CD4-positive, alpha-beta T cell (primary cell): ENCODE measurements around the gene CNRIP1. TPM values are rescaled to one million over a fixed set of nuclear protein-coding genes. Genes with fewer than 3 reads are reported as not detected.
A peak's percentile ranks its signal among the peaks of the same experiment; 100 is the strongest.

ENCODE experiments used
- ATAC-seq: fragments of 200-7000 bp; cut with Tn5 transposase; one replicate; pipeline ENCODE4 v1.10.0; 2022; ENCODE audit warnings: mild to moderate bottlenecking; ENCODE audit not compliant: poor library complexity
- CTCF ChIA-PET: fragments of 350-600 bp; sonication (Branson Sonifier 250); formaldehyde crosslinking; loops from one replicate; lab custom pipeline; 2021; ENCODE audit warnings: antibody characterized with exemption, inconsistent platforms; lab: Charles Lee
- POLR2A ChIA-PET: fragments of 350-600 bp; sonication (Branson Sonifier 250); formaldehyde crosslinking; loops from one replicate; lab custom pipeline; 2021; ENCODE audit warnings: antibody characterized with exemption, inconsistent platforms; lab: Charles Lee
- DNase-seq, 14 experiments: peaks; one replicate each; pipeline ENCODE4 v3.0.0-alpha.2; 2013 to 2020; ENCODE audit warnings: mixed read lengths in 2 of 14
- H3K27ac ChIP-seq, 2 donors: one replicate each; pipeline versions ENCODE4 v1.5.1 to v1.7.0; 2013; ENCODE audit warnings: low read length in 2 of 2, low read depth in 1 of 2, mild to moderate bottlenecking in 1 of 2
- H3K27me3 ChIP-seq, 2 experiments: 1 replicate in 1 of 2; 2 replicates in 1 of 2; pipeline versions ENCODE4 v1.6.1 to v1.7.0; 2013; ENCODE audit warnings: low read length in 2 of 2, control low read depth in 1 of 2, mild to moderate bottlenecking in 1 of 2, moderate library complexity in 1 of 2; ENCODE audit not compliant: insufficient read depth in 2 of 2, control insufficient read depth in 1 of 2
- H3K36me3 ChIP-seq: one replicate; pipeline ENCODE4 v1.6.1; 2013; ENCODE audit warnings: low read length, control low read depth; ENCODE audit not compliant: insufficient read depth
- H3K4me1 ChIP-seq: one replicate; pipeline ENCODE4 v1.6.1; 2013; ENCODE audit warnings: low read length, control low read depth; ENCODE audit not compliant: insufficient read depth
- H3K4me3 ChIP-seq: one replicate; pipeline ENCODE4 v1.5.1; 2013; ENCODE audit warnings: mild to moderate bottlenecking, low read length, moderate library complexity
- H3K9me3 ChIP-seq, 2 experiments: 1 replicate in 1 of 2; 2 replicates in 1 of 2; pipeline versions ENCODE4 v1.6.1 to v1.7.0; 2013; ENCODE audit warnings: low read length in 2 of 2, mild to moderate bottlenecking in 2 of 2, control low read depth in 1 of 2, moderate library complexity in 1 of 2; ENCODE audit not compliant: control insufficient read depth in 1 of 2, insufficient read depth in 1 of 2
- H3K27ac Mint-ChIP-seq: one replicate; pipeline ENCODE4 v1.8.0; 2020; ENCODE audit warnings: mixed read lengths
- H3K27me3 Mint-ChIP-seq: one replicate; pipeline ENCODE4 v1.8.0; 2021; ENCODE audit warnings: mixed read lengths
- H3K36me3 Mint-ChIP-seq: one replicate; pipeline ENCODE4 v1.8.0; 2021; ENCODE audit warnings: low read depth, mixed read lengths
- H3K4me1 Mint-ChIP-seq: one replicate; pipeline ENCODE4 v1.8.0; 2021; ENCODE audit warnings: low read depth, mixed read lengths
- H3K4me3 Mint-ChIP-seq: one replicate; pipeline ENCODE4 v1.8.0; 2020; ENCODE audit warnings: mild to moderate bottlenecking, mixed read lengths
- H3K9me3 Mint-ChIP-seq: one replicate; pipeline ENCODE4 v1.8.0; 2020; ENCODE audit warnings: mixed read lengths
- intact Hi-C, 2 experiments: fragments of 100-400 bp; cut with DNase I in 1 of 2; cut with micrococcal nuclease in 1 of 2; formaldehyde crosslinking; loops; one replicate each; pipeline versions ENCODE4 v1.15.1 to v1.9.0; 2023 to 2025; cut with DNase I, micrococcal nuclease
- total RNA-seq, 174 experiments: library from RNA in 2 of 174; stranded (reverse) in 2 of 174; gene quantifications; one replicate each; pipeline ENCODE4 v1.2.3 and lab custom pipeline; 2021 to 2026
- TF ChIP-seq, protein P1 (sequence below): fragments of 200-600 bp; IDR thresholded peaks from one replicate; pipeline ENCODE4 v1.8.0; 2022; ENCODE audit warnings: antibody characterized with exemption, mild to moderate bottlenecking

Gene CNRIP1
- total RNA-seq, 2 experiments from 2014 or later = not detected

DNA sequence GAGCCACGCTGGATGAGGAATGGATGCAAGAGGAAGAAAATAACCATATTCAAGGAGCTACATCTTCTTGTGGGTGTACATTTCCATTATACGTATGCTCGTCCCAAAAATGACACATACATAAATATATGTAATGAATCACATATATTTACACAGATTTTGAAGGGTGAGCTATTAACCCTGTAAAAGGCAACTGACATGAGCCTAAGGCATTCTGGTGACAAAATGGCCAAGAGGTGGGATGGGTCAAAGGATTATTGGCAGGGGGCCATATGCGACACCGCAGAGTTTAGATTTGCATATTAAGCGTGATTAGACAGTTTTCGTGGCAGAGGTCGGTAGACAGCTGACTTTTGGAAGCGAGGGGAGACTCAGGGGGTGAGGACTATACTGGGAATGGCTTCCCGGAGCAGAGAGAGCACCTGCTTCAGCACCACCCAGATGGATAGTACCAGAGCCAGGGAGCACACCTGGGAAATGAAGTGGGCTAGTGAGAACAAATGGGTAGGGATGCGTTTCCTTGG, 431 bp upstream of the CNRIP1 start:
- TF ChIP-seq, protein P1, sequence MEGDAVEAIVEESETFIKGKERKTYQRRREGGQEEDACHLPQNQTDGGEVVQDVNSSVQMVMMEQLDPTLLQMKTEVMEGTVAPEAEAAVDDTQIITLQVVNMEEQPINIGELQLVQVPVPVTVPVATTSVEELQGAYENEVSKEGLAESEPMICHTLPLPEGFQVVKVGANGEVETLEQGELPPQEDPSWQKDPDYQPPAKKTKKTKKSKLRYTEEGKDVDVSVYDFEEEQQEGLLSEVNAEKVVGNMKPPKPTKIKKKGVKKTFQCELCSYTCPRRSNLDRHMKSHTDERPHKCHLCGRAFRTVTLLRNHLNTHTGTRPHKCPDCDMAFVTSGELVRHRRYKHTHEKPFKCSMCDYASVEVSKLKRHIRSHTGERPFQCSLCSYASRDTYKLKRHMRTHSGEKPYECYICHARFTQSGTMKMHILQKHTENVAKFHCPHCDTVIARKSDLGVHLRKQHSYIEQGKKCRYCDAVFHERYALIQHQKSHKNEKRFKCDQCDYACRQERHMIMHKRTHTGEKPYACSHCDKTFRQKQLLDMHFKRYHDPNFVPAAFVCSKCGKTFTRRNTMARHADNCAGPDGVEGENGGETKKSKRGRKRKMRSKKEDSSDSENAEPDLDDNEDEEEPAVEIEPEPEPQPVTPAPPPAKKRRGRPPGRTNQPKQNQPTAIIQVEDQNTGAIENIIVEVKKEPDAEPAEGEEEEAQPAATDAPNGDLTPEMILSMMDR = no peak
- H3K27ac ChIP-seq = no peak overlapping the region
- Mint-ChIP-seq H3K4me1 (peaks cover 13% of the 10 kb centered on the region), H3K4me3 (peak overlapping the region; percentile 79), H3K9me3 (no peaks in the 10 kb centered on the region), H3K27ac (no peak overlapping the region), H3K36me3 (no peaks in the 10 kb centered on the region), H3K27me3 (peaks cover 86% of the 10 kb centered on the region)
- no peaks in the 10 kb centered on the region for H3K36me3 ChIP-seq
- DNase-seq (peak in 1 of 14 experiments; percentile 5), ATAC-seq (no peak)
- peaks cover 16% of the 10 kb centered on the region for H3K4me1 ChIP-seq
- H3K4me3 ChIP-seq = peak overlapping the region; percentile 43
- H3K27me3 ChIP-seq = peaks cover 28 to 79% of the 10 kb centered on the region in 2 experiments
- POLR2A ChIA-PET = no interaction called here
- H3K9me3 ChIP-seq = peaks cover 0 to 13% of the 10 kb centered on the region in 2 experiments
- CTCF ChIA-PET = interaction anchor here (1.0 kb wide), 1 partner anchor 24 kb away, joined by 3 read pairs; no protein-coding TSS in a partner anchor
- intact Hi-C loops = no loop called here

DNA sequence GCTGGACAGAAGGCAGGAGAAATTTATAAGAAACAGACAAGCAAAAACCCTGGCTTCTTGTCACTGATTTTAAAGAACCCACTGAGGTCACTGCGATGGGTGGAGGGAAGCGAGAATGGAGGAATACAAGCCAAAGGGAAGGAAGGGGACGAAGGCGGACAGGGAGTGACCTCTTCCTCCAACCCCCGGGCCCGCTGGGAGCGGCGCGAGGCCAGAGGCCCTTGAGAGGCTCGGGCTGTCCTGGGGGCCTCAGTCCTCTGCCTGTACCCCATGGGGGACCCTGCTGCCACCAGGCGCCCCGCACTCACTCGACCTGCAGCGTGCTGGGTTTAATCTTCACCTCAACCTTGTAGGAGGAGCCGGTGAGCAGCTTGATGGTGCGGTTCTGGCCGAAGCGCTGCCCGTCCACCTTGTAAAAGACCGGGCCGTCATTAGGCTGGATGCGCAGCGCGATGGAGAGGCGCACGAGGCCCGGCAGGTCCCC, 793 bp downstream of the CNRIP1 start:
- Mint-ChIP-seq H3K36me3 (no peaks in the 10 kb centered on the region), H3K4me1 (peaks cover 13% of the 10 kb centered on the region), H3K9me3 (peaks cover 3% of the 10 kb centered on the region), H3K4me3 (peak overlapping the region; percentile 66), H3K27ac (no peak overlapping the region), H3K27me3 (peaks cover 81% of the 10 kb centered on the region)
- intact Hi-C loops = no loop called here
- Histone ChIP-seq H3K36me3 (no peaks in the 10 kb centered on the region), H3K27me3 (peaks cover 28 to 76% of the 10 kb centered on the region in 2 experiments), H3K9me3 (peaks cover 7 to 13% of the 10 kb centered on the region in 2 experiments), H3K27ac (no peak overlapping the region), H3K4me1 (peaks cover 16% of the 10 kb centered on the region), H3K4me3 (peak overlapping the region; percentile 43)
- TF ChIP-seq, protein P1 = no peak
- no peak for ATAC-seq
- peak in 1 of 14 experiments; percentile 6 for DNase-seq
- ChIA-PET POLR2A (no interaction called here), CTCF (no interaction called here)

DNA sequence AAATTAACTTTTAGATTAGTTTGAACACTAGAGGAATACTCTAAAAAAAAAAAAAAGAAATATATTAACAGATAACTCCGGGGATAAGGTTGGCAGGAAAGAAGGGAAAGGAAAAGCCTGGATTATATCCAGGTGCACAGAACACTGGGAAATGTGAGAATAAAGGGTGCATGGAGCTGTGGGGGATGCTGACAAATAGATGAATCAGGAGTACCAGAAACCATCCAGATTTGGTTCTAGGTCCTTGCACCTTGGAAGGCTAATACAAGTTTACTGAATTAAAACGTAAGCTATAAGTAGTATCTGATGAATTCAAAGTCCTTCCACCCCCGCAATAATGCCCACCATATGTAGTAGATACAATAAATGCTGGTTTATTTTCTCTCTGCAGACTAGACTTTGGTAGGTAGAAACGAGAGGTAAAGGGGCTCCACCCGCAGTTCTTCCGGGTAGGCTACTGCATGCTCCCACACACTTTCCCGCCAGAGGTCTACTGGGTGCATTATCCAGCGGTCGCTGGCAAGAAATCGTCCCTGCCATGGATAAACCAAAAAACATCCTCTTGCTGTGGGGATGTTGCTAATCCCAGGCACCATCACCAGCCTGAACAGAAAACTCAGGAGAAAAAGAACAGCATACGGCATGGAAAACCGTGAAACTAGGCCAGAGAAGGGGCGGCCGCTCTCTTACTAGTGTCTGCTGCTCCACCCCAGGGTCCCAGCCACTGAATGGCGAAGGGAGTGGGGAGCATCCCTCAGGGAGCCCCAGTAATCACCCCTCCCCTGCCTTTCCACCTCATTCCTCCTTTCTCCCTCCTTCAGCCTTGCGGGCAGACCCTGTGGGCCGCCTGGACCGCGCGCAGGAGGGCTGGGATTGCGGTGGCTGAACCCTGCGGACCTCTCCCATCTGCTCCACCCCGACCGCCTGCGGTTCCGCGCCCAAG, 1.5 kb downstream of the CNRIP1 start:
- Mint-ChIP-seq H3K4me1 (peaks cover 13% of the 10 kb centered on the region), H3K36me3 (no peaks in the 10 kb centered on the region)
- POLR2A ChIA-PET = no interaction called here

More for the DNA sequence above, 1.5 kb downstream of the CNRIP1 start:
- peaks cover 80% of the 10 kb centered on the region for H3K27me3 Mint-ChIP-seq
- H3K9me3 Mint-ChIP-seq = peaks cover 5% of the 10 kb centered on the region
- H3K4me3 Mint-ChIP-seq = peak overlapping the region; percentile 39
- peaks cover 16% of the 10 kb centered on the region for H3K4me1 ChIP-seq
- TF ChIP-seq, protein P1 = no peak
- H3K27ac ChIP-seq = no peak overlapping the region
- peaks cover 28 to 76% of the 10 kb centered on the region in 2 experiments for H3K27me3 ChIP-seq
- H3K4me3 ChIP-seq = no peak overlapping the region
- no peaks in the 10 kb centered on the region for H3K36me3 ChIP-seq
- ATAC-seq = no peak
- no peak overlapping the region for H3K27ac Mint-ChIP-seq
- intact Hi-C loops = no loop called here
- H3K9me3 ChIP-seq = peaks cover 8 to 13% of the 10 kb centered on the region in 2 experiments
- no peak for DNase-seq
- CTCF ChIA-PET = no interaction called here
